Trophoblast cell (in vitro differentiated cells and primary cell): Measurements from ENCODE around the gene SSBP2.

Experiments used
- DNase-seq, 2 donors: peaks; one replicate each; pipeline ENCODE4 v3.0.0-alpha.2; 2016
- H2AFZ ChIP-seq: 2 replicates; pipeline ENCODE4 v1.6.1; 2013; ENCODE audit warnings: low read length, moderate library complexity, mild to moderate bottlenecking; ENCODE audit not compliant: insufficient read depth, poor library complexity
- H2AK5ac ChIP-seq: 2 replicates; pipeline ENCODE4 v1.6.1; 2013; ENCODE audit warnings: mild to moderate bottlenecking, low read length
- H2BK120ac ChIP-seq: 2 replicates; pipeline ENCODE4 v1.6.1; 2013; ENCODE audit warnings: low read length, mild to moderate bottlenecking, moderate library complexity; ENCODE audit not compliant: insufficient read depth, poor library complexity
- H2BK12ac ChIP-seq: 2 replicates; pipeline ENCODE4 v1.6.1; 2013; ENCODE audit warnings: mild to moderate bottlenecking, low read length, moderate library complexity
- H2BK5ac ChIP-seq: 2 replicates; pipeline ENCODE4 v1.6.1; 2013; ENCODE audit warnings: low read length, low read depth, moderate library complexity, mild to moderate bottlenecking; ENCODE audit not compliant: poor library complexity
- H3K14ac ChIP-seq: 2 replicates; pipeline ENCODE4 v1.6.1; 2013; ENCODE audit warnings: mild to moderate bottlenecking, low read length
- H3K18ac ChIP-seq: 2 replicates; pipeline ENCODE4 v1.6.1; 2013; ENCODE audit warnings: mild to moderate bottlenecking, low read length
- H3K23ac ChIP-seq: 2 replicates; pipeline ENCODE4 v1.6.1; 2013; ENCODE audit warnings: low read length
- H3K27ac ChIP-seq: 2 replicates; pipeline ENCODE4 v1.5.1; 2013; ENCODE audit warnings: low read depth, mild to moderate bottlenecking, inconsistent platforms, low read length, moderate library complexity
- H3K27me3 ChIP-seq: 2 replicates; pipeline ENCODE4 v1.6.1; 2013; ENCODE audit warnings: inconsistent platforms, mild to moderate bottlenecking, low read length, moderate library complexity; ENCODE audit not compliant: insufficient read depth
- H3K36me3 ChIP-seq, 2 experiments: 1 replicate in 1 of 2; 2 replicates in 1 of 2; pipeline ENCODE4 v1.6.1; 2013; ENCODE audit warnings: low read length in 2 of 2, mild to moderate bottlenecking in 2 of 2, moderate library complexity in 1 of 2; ENCODE audit not compliant: insufficient read depth in 2 of 2, control insufficient read depth in 1 of 2
- H3K4ac ChIP-seq: 2 replicates; pipeline ENCODE4 v1.6.1; 2013; ENCODE audit warnings: low read depth, mild to moderate bottlenecking, low read length, moderate library complexity
- H3K4me1 ChIP-seq, 2 experiments: 1 replicate in 1 of 2; 2 replicates in 1 of 2; pipeline ENCODE4 v1.6.1; 2013; ENCODE audit warnings: low read length in 2 of 2, mild to moderate bottlenecking in 2 of 2, moderate library complexity in 1 of 2; ENCODE audit not compliant: insufficient read depth in 2 of 2, control insufficient read depth in 1 of 2
- H3K4me2 ChIP-seq: 2 replicates; pipeline ENCODE4 v1.6.1; 2013; ENCODE audit warnings: inconsistent platforms, mild to moderate bottlenecking, low read length, moderate library complexity
- H3K4me3 ChIP-seq: 2 replicates; pipeline ENCODE4 v1.5.1; 2013; ENCODE audit warnings: mild to moderate bottlenecking, low read depth, low read length, inconsistent platforms
- H3K79me1 ChIP-seq: one replicate; pipeline ENCODE4 v1.6.1; 2013; ENCODE audit warnings: low read length
- H3K79me2 ChIP-seq: 2 replicates; pipeline ENCODE4 v1.6.1; 2013; ENCODE audit warnings: low read length, mild to moderate bottlenecking; ENCODE audit not compliant: control insufficient read depth, insufficient read depth, poor library complexity
- H3K9ac ChIP-seq: 2 replicates; pipeline ENCODE4 v1.6.1; 2013; ENCODE audit warnings: mild to moderate bottlenecking, low read length
- H3K9me3 ChIP-seq: 2 replicates; pipeline ENCODE4 v1.6.1; 2013; ENCODE audit warnings: low read depth, mild to moderate bottlenecking, control low read depth, inconsistent platforms, low read length; ENCODE audit not compliant: insufficient read depth
- H4K12ac ChIP-seq: 2 replicates; pipeline ENCODE4 v1.6.1; 2013; ENCODE audit warnings: low read depth, mild to moderate bottlenecking, low read length, moderate library complexity
- H4K8ac ChIP-seq: 2 replicates; pipeline ENCODE4 v1.6.1; 2013; ENCODE audit warnings: low read depth, mild to moderate bottlenecking, low read length, moderate library complexity
- H4K91ac ChIP-seq: one replicate; pipeline ENCODE4 v1.6.1; 2013; ENCODE audit warnings: low read depth, mild to moderate bottlenecking, low read length, moderate library complexity
- WGBS: extraction: QIAGEN DNeasy Blood & Tissue Kit; methylation state at CpG from one replicate; pipeline ENCODE4 v1.1.7; 2013; ENCODE audit warnings: missing lambda C conversion rate; ENCODE audit not compliant: insufficient read length, insufficient coverage; ENCODE audit errors: extremely low coverage; 5-methylcytosine and 5-hydroxymethylcytosine counted together

Gene SSBP2

GRCh38 chr5:81786496-81786895 is 35.6 kb upstream of the SSBP2 start:
- Histone ChIP-seq H2BK5ac (no peak overlapping the region), H3K18ac (no peak overlapping the region), H3K9ac (no peak overlapping the region), H3K27me3 (no peaks in the 10 kb centered on the region), H3K14ac (no peak overlapping the region), H3K9me3 (no peaks in the 10 kb centered on the region), H3K27ac (no peak overlapping the region), H2BK120ac (no peak overlapping the region), H2BK12ac (no peak overlapping the region), H3K4me3 (no peak overlapping the region), H4K91ac (no peak overlapping the region), H3K79me1 (no peaks in the 10 kb centered on the region), H2AFZ (no peak overlapping the region), H3K23ac (no peak overlapping the region), H3K79me2 (no peaks in the 10 kb centered on the region), H3K4ac (no peak overlapping the region), H4K12ac (no peak overlapping the region), H2AK5ac (no peak overlapping the region), H3K36me3 (no peaks in the 10 kb centered on the region), H4K8ac (no peak overlapping the region), H3K4me2 (no peak overlapping the region), H3K4me1 (peaks cover 3 to 4% of the 10 kb centered on the region in 2 experiments)
- WGBS = no CpG with 5 or more reads among the region's 5 CpGs
- no peak for DNase-seq

- H2AFZ ChIP-seq = no peak overlapping the region
- no peaks in the 10 kb centered on the region for H3K9me3 ChIP-seq
- no peak for DNase-seq
- no peak overlapping the region for H4K8ac ChIP-seq
- H3K4me2 ChIP-seq = no peak overlapping the region
- no peak overlapping the region for H2BK5ac ChIP-seq
- no peaks in the 10 kb centered on the region for H3K36me3 ChIP-seq
- no peaks in the 10 kb centered on the region for H3K79me2 ChIP-seq
- no CpG with 5 or more reads among the region's 4 CpGs for WGBS
- H3K4me1 ChIP-seq = peaks cover 3 to 4% of the 10 kb centered on the region in 2 experiments
- H2AK5ac ChIP-seq = no peak overlapping the region
- H3K27me3 ChIP-seq = no peaks in the 10 kb centered on the region
- H2BK120ac ChIP-seq = no peak overlapping the region
- H3K4me3 ChIP-seq = no peak overlapping the region
- no peak overlapping the region for H4K12ac ChIP-seq
- H3K79me1 ChIP-seq = no peaks in the 10 kb centered on the region
- no peak overlapping the region for H3K4ac ChIP-seq
- no peak overlapping the region for H2BK12ac ChIP-seq
- H3K14ac ChIP-seq = no peak overlapping the region
- no peak overlapping the region for H3K9ac ChIP-seq
- no peak overlapping the region for H3K23ac ChIP-seq
- no peak overlapping the region for H4K91ac ChIP-seq
- no peak overlapping the region for H3K18ac ChIP-seq
- no peak overlapping the region for H3K27ac ChIP-seq
Measured at GRCh38 chr5:81785322-81785721, 34.4 kb upstream of the SSBP2 start.

GRCh38 chr5:81783401-81783800 is 32.5 kb upstream of the SSBP2 start:
- H2AK5ac ChIP-seq = no peak overlapping the region
- no peak overlapping the region for H4K12ac ChIP-seq
- no peak overlapping the region for H3K23ac ChIP-seq
- peaks cover 0 to 3% of the 10 kb centered on the region in 2 experiments for H3K4me1 ChIP-seq
- no peak overlapping the region for H3K27ac ChIP-seq
- no peak overlapping the region for H2BK120ac ChIP-seq
- no peak overlapping the region for H3K4me2 ChIP-seq
- no peak overlapping the region for H3K18ac ChIP-seq
- H3K9ac ChIP-seq = no peak overlapping the region
- no peak overlapping the region for H4K91ac ChIP-seq
- no peak for DNase-seq
- no peak overlapping the region for H2BK12ac ChIP-seq
- no peaks in the 10 kb centered on the region for H3K79me1 ChIP-seq
- no peak overlapping the region for H3K4ac ChIP-seq
- WGBS = no CpG with 5 or more reads among the region's 3 CpGs
- H2AFZ ChIP-seq = no peak overlapping the region
- H3K79me2 ChIP-seq = no peaks in the 10 kb centered on the region
- H2BK5ac ChIP-seq = no peak overlapping the region
- H3K36me3 ChIP-seq = no peaks in the 10 kb centered on the region
- H3K27me3 ChIP-seq = no peaks in the 10 kb centered on the region
- H3K14ac ChIP-seq = no peak overlapping the region
- H3K9me3 ChIP-seq = no peaks in the 10 kb centered on the region
- H3K4me3 ChIP-seq = no peak overlapping the region
- H4K8ac ChIP-seq = no peak overlapping the region

GRCh38 chr5:81782811-81783210 is 31.9 kb upstream of the SSBP2 start:
- H3K4me1 ChIP-seq = no peaks in the 10 kb centered on the region
- H4K91ac ChIP-seq = no peak overlapping the region
- no peak overlapping the region for H2BK12ac ChIP-seq
- H3K9ac ChIP-seq = no peak overlapping the region
- H3K14ac ChIP-seq = no peak overlapping the region
- H2AK5ac ChIP-seq = no peak overlapping the region
- no peak overlapping the region for H2BK5ac ChIP-seq
- DNase-seq = peak in 1 of 2 donors; percentile 15
- no peak overlapping the region for H3K4me2 ChIP-seq
- no peak overlapping the region for H4K12ac ChIP-seq
- H3K36me3 ChIP-seq = no peaks in the 10 kb centered on the region
- no peak overlapping the region for H2BK120ac ChIP-seq
- no peaks in the 10 kb centered on the region for H3K79me1 ChIP-seq
- H4K8ac ChIP-seq = no peak overlapping the region
- no peak overlapping the region for H2AFZ ChIP-seq
- no peaks in the 10 kb centered on the region for H3K79me2 ChIP-seq
- H3K4ac ChIP-seq = no peak overlapping the region
- H3K27ac ChIP-seq = no peak overlapping the region
- no peak overlapping the region for H3K18ac ChIP-seq
- H3K9me3 ChIP-seq = no peaks in the 10 kb centered on the region
- H3K23ac ChIP-seq = no peak overlapping the region
- WGBS = no CpG with 5 or more reads among the region's 3 CpGs
- no peaks in the 10 kb centered on the region for H3K27me3 ChIP-seq
- no peak overlapping the region for H3K4me3 ChIP-seq
